Measurements from ENCODE around the gene COASY.

Gene COASY

DNA sequence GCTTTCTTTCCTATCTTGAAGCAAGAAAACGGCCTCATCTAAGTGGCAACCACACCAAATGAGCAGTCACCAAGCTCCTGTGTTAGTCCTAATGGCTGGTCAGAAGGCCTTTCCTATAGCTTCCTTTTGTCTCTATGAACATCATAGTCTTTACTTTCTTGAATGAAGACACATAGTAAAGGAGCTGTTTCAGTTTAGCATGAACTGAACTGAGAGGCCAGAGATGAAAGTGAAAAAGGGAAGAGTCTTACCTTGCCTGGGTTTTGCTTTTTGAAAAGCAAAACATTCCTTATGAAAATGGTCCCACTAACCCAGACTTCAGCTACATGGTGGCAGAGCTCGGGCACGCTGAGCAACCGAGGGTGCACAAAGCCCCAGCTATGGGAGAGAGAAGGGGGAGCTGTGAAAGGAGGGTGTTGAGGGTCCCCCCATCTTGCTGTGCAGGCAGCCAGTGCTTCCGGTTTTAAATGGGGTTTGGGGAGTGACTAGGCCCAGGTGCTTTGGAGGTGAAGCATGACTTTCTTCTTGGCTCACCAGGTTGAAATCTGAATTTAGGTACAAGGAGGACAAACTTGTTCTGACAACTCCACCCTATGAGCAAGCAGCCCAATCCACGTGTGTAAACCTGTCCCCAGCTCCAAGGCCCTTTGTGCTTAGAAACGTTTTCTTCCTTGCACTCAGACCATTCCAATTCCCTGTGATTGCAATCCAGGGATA, 24.7 kb downstream of the COASY start:
- no peaks in the 10 kb centered on the region for H3K9me3 ChIP-seq
- TF ChIP-seq, protein P1, sequence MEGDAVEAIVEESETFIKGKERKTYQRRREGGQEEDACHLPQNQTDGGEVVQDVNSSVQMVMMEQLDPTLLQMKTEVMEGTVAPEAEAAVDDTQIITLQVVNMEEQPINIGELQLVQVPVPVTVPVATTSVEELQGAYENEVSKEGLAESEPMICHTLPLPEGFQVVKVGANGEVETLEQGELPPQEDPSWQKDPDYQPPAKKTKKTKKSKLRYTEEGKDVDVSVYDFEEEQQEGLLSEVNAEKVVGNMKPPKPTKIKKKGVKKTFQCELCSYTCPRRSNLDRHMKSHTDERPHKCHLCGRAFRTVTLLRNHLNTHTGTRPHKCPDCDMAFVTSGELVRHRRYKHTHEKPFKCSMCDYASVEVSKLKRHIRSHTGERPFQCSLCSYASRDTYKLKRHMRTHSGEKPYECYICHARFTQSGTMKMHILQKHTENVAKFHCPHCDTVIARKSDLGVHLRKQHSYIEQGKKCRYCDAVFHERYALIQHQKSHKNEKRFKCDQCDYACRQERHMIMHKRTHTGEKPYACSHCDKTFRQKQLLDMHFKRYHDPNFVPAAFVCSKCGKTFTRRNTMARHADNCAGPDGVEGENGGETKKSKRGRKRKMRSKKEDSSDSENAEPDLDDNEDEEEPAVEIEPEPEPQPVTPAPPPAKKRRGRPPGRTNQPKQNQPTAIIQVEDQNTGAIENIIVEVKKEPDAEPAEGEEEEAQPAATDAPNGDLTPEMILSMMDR (IDR thresholded peaks at IDR 0.05): no peak
- no peaks in the 10 kb centered on the region for H3K27me3 ChIP-seq
- H3K36me3 ChIP-seq: peaks cover 92% of the 10 kb centered on the region
- no peak overlapping the region for H3K4me3 ChIP-seq (ENCODE audit: low read depth in 1 of 2, low read length in 1 of 2)
- peaks cover 13 to 19% of the 10 kb centered on the region in 2 experiments for H3K4me1 ChIP-seq (ENCODE audit: control insufficient read depth in 1 of 2, insufficient read depth in 1 of 2, low read depth in 1 of 2, low read length in 1 of 2)
- peak overlapping the region; percentile 13 for H3K27ac ChIP-seq

DNA sequence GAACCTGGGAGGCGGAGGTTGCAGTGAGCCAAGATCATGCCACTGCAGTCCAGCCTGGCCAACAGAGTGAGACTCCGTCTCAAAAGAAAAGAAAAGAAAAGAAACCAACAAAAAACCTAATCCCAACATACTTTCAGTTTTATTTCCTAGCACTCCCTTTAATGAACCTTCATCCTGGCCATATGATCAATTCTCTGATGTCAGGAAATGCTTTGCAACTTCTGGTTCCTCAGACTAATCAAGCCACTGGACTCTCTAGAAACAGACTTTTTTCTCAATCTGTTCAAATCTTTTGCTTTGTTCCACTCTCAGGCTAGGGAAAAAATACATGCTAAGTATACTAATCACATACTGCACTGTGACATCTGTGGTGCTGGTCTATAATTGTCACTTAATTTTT, 28.9 kb downstream of the COASY start:
- H3K27me3 ChIP-seq: no peaks in the 10 kb centered on the region
- peaks cover 0 to 2% of the 10 kb centered on the region in 2 experiments for H3K4me1 ChIP-seq (ENCODE audit: control insufficient read depth in 1 of 2, insufficient read depth in 1 of 2, low read depth in 1 of 2, low read length in 1 of 2)
- H3K36me3 ChIP-seq: peaks cover 64% of the 10 kb centered on the region
- H3K27ac ChIP-seq: no peak overlapping the region
- no peak overlapping the region for H3K4me3 ChIP-seq (ENCODE audit: low read depth in 1 of 2, low read length in 1 of 2)
- H3K9me3 ChIP-seq: no peaks in the 10 kb centered on the region
- TF ChIP-seq, protein P1 (IDR thresholded peaks at IDR 0.05): no peak

DNA sequence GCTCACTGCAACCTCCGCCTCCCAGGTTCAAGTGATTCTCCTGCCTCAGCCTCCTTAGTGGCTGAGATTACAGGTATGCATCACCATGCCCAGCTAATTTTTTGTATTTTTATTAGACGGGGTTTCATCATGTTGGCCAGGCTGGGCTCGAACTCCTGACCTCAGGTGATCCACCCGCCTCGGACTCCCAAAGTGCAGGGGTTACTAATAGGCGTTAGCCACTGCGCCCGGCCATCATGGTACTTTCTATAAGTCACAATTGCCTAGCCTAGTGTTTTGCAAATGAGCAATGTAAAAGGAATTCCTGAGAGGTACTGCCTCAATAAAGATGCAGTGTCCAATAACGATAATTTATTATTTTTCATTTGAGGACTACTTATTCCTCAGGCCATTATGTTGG, 29.5 kb downstream of the COASY start:
- Histone ChIP-seq H3K27ac (no peak overlapping the region), H3K4me1 (ENCODE audit: control insufficient read depth in 1 of 2, insufficient read depth in 1 of 2, low read depth in 1 of 2, low read length in 1 of 2) (no peaks in the 10 kb centered on the region), H3K4me3 (ENCODE audit: low read depth in 1 of 2, low read length in 1 of 2) (no peak overlapping the region), H3K36me3 (peaks cover 58% of the 10 kb centered on the region), H3K9me3 (no peaks in the 10 kb centered on the region), H3K27me3 (no peaks in the 10 kb centered on the region)
- TF ChIP-seq, protein P1 (IDR thresholded peaks at IDR 0.05): no peak

DNA sequence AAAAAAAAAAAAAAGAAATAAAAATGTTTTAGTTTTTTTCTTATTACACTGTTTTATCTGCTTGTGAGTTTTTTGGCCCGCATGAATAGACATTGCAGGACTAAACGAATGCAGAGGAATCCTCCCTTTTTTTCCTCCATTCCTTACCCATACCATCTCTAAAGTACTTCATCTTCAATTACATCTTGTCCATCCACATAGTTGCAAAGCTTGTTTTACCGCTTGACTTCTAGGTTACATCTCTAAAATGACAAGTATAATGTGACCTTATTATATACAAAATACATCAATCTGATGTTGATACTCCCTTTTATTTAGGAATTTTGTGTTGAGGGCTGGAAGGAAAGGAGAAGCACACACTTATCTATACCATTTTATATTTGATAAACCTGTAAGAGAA, 34.4 kb downstream of the COASY start:
- Histone ChIP-seq H3K4me3 (ENCODE audit: low read depth in 1 of 2, low read length in 1 of 2) (no peak overlapping the region), H3K27ac (no peak overlapping the region), H3K27me3 (no peaks in the 10 kb centered on the region), H3K36me3 (peaks cover 14% of the 10 kb centered on the region), H3K9me3 (no peaks in the 10 kb centered on the region), H3K4me1 (ENCODE audit: control insufficient read depth in 1 of 2, insufficient read depth in 1 of 2, low read depth in 1 of 2, low read length in 1 of 2) (no peaks in the 10 kb centered on the region)
- TF ChIP-seq, protein P1 (IDR thresholded peaks at IDR 0.05): no peak

DNA sequence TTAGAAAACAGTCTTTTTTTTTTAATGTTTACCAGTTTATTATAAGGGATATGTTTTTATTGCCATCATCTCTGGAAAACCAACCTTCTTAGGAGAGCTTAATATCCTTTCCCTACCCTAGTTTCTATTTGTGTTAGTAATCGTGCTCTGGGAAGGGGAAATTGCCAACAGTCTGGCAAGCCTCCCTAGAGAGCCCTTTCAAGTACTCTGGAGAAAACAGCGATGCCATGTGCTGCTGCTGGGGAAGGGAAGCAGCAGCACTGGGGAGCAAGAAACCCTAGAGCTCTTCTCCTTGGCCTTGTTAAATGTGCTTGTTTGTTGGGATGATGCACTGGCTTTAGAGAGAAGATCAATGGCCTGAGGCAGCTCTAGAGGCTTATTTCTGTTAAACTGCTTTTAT, 37.0 kb downstream of the COASY start:
- Histone ChIP-seq H3K9me3 (no peaks in the 10 kb centered on the region), H3K4me3 (ENCODE audit: low read depth in 1 of 2, low read length in 1 of 2) (no peak overlapping the region), H3K4me1 (ENCODE audit: control insufficient read depth in 1 of 2, insufficient read depth in 1 of 2, low read depth in 1 of 2, low read length in 1 of 2) (no peaks in the 10 kb centered on the region), H3K27ac (peak overlapping the region; percentile 3), H3K36me3 (peaks cover 5% of the 10 kb centered on the region), H3K27me3 (no peaks in the 10 kb centered on the region)
- TF ChIP-seq, protein P1 (IDR thresholded peaks at IDR 0.05): no peak
